K562 (cell line): Measurements from ENCODE around the gene TMEM167A.

ENCODE experiments used
- SPI1 ChIP-seq: IDR thresholded peaks from 2 replicates; pipeline ENCODE4 v1.6.1; 2011; ENCODE audit warnings: low read depth, low read length, control low read depth, borderline replicate concordance
- TF ChIP-seq, protein P1 (sequence below), 2 experiments: fragments of 450-650 bp; formaldehyde crosslinking in 1 of 2; IDR thresholded peaks; 2 replicates each; pipeline versions ENCODE4 v1.4.0 to v1.6.1; 2014 to 2020; ENCODE audit warnings: mild to moderate bottlenecking in 2 of 2, borderline replicate concordance in 1 of 2, low read depth in 1 of 2

DNA sequence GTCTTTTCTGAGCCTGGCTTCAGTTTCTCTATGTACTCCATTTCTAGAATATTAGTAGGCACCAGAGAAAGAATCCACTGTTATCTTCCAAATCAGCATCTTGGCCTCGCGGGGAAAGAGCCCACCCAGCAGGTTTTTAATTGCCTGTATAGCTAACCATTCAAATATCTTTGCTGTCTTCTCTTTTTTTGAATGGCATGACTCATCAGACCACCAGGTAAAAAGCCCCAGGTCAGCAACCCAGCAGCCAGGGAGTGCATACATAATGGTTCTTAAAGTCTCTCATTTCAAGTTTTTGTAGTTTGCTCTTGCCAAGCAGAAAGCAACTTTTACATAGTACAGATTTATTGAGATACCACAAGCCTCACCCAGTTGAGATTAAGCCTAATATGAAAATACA lies 50.7 kb downstream of the TMEM167A start:
- TF ChIP-seq, protein P1, sequence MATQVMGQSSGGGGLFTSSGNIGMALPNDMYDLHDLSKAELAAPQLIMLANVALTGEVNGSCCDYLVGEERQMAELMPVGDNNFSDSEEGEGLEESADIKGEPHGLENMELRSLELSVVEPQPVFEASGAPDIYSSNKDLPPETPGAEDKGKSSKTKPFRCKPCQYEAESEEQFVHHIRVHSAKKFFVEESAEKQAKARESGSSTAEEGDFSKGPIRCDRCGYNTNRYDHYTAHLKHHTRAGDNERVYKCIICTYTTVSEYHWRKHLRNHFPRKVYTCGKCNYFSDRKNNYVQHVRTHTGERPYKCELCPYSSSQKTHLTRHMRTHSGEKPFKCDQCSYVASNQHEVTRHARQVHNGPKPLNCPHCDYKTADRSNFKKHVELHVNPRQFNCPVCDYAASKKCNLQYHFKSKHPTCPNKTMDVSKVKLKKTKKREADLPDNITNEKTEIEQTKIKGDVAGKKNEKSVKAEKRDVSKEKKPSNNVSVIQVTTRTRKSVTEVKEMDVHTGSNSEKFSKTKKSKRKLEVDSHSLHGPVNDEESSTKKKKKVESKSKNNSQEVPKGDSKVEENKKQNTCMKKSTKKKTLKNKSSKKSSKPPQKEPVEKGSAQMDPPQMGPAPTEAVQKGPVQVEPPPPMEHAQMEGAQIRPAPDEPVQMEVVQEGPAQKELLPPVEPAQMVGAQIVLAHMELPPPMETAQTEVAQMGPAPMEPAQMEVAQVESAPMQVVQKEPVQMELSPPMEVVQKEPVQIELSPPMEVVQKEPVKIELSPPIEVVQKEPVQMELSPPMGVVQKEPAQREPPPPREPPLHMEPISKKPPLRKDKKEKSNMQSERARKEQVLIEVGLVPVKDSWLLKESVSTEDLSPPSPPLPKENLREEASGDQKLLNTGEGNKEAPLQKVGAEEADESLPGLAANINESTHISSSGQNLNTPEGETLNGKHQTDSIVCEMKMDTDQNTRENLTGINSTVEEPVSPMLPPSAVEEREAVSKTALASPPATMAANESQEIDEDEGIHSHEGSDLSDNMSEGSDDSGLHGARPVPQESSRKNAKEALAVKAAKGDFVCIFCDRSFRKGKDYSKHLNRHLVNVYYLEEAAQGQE (IDR thresholded peaks at IDR 0.05; ENCODE audit: borderline replicate concordance), result no peak
- TF ChIP-seq, protein P1 (CRISPR knock-in tag; IDR thresholded peaks at IDR 0.05; ENCODE audit: low read depth), result no peak
- TF ChIP-seq SPI1, result no peak
